Measurements from ENCODE around the gene PANX1.

DNA sequence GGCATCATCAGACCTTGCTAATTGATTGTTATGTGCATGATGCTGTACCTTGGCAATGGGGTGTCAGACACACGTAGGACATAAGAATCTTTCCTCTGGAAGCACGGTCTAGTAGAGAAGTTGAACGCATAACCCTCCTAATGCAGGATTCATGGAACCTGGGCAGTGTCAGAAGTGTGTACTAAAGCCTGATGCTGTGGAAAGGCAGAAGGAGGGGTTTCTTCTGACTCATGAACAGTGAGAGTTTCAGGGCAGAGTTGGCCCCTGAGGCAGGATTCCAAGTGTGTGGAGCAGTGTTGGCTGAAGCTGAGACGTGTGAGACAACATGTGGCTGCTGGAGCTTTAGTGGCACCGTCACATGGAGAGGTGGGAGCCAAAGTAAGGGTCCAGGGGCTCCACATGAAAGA lies 3.5 kb downstream of the PANX1 start:
- TF ChIP-seq CTCF (IDR thresholded peaks at IDR 0.05; ENCODE audit: poor library complexity) (no peak), EZH2 (IDR thresholded peaks at IDR 0.05; ENCODE audit: borderline replicate concordance) (no peak), EZH2phosphoT487 (IDR thresholded peaks at IDR 0.05; ENCODE audit: low read depth, severe bottlenecking, unreplicated experiment) (no peak)
